ENCODE results near the gene ZBTB7C. TPM values are rescaled to one million over a fixed set of nuclear protein-coding genes. Genes with fewer than 3 reads are reported as not detected.

The ZBTB7C gene
- total and polyA plus RNA-seq, 5 donors from 2014 or later: not detected

DNA sequence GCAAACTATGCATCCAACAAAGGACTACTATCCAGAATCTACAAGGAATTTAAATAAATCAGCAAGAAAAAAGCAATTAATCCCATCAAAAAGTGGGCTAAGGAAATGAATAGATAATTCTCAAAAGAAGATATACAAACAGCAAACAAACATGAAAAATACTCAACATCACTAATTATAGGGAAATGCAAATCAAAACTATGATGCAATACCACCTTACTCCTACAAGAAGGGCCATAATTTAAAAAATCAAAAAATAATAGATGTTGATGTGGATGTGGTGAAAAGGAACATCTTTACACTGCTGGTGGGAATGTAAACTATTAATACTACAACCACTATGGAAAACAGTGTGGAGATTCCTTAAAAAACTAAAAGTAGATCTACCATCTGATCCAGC lies 164.7 kb downstream of the ZBTB7C start:
- no peak for ATAC-seq (ENCODE audit: low read depth in 2 of 2)

DNA sequence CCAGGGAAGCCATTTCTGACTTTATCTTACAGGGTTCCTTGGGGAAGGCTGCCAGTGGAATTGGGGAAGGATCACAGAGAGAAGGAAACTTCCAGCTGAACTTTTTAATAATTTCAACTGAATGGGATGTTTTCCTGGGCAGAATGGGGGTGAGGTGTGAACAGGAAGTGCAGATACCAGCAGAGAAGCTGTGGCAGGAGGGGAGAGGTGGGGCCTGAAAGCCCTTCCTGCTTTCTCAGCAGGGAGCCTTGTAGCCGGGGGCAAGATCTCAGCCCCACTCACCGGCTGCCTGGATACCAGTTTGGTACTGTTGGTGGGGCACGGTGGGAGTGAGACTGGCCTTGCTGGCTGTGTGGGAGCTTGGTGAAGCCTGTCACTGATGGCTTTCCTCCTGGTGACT lies 170.5 kb downstream of the ZBTB7C start:
- Mint-ChIP-seq H3K4me3 (no peak overlapping the region), H3K27me3 (peaks cover 11% of the 10 kb centered on the region), H3K36me3 (no peaks in the 10 kb centered on the region), H3K27ac (no peak overlapping the region), H3K9me3 (peaks cover 0 to 15% (median 3%) of the 10 kb centered on the region in 7 donors), H3K4me1 (peaks cover 0 to 5% (median 0%) of the 10 kb centered on the region in 4 donors)
- Histone ChIP-seq H3K4me3 (ENCODE audit: low read depth, low read length) (no peak overlapping the region), H3K4me1 (ENCODE audit: control insufficient read depth, insufficient read depth, low read length, poor library complexity, severe bottlenecking) (no peaks in the 10 kb centered on the region), H3K27me3 (ENCODE audit: control insufficient read depth, insufficient read depth, low read length) (peaks cover 21% of the 10 kb centered on the region), H3K27ac (ENCODE audit: insufficient read depth, low read length, poor library complexity, severe bottlenecking) (no peak overlapping the region), H3K9me3 (ENCODE audit: control insufficient read depth in 2 of 2, low read length in 2 of 2) (peaks cover 0 to 2% of the 10 kb centered on the region in 2 experiments), H3K36me3 (ENCODE audit: control insufficient read depth, insufficient read depth, low read length) (no peaks in the 10 kb centered on the region)
- no peak for ATAC-seq (ENCODE audit: low read depth in 2 of 2)
- peak in 1 of 3 donors; percentile 20 for DNase-seq

More for the DNA sequence above, 164.7 kb downstream of the ZBTB7C start:
- Histone ChIP-seq H3K4me1 (ENCODE audit: control insufficient read depth, insufficient read depth, low read length, poor library complexity, severe bottlenecking) (no peaks in the 10 kb centered on the region), H3K4me3 (ENCODE audit: low read depth, low read length) (no peak overlapping the region), H3K36me3 (ENCODE audit: control insufficient read depth, insufficient read depth, low read length) (no peaks in the 10 kb centered on the region), H3K9me3 (ENCODE audit: control insufficient read depth in 2 of 2, low read length in 2 of 2) (peaks cover 0 to 2% of the 10 kb centered on the region in 2 experiments), H3K27ac (ENCODE audit: insufficient read depth, low read length, poor library complexity, severe bottlenecking) (no peak overlapping the region), H3K27me3 (ENCODE audit: control insufficient read depth, insufficient read depth, low read length) (peaks cover 4% of the 10 kb centered on the region)
- H3K4me3 Mint-ChIP-seq: no peak overlapping the region
- H3K9me3 Mint-ChIP-seq: peaks cover 0 to 15% (median 0%) of the 10 kb centered on the region in 7 donors
- H3K36me3 Mint-ChIP-seq: no peaks in the 10 kb centered on the region
- no peak overlapping the region for H3K27ac Mint-ChIP-seq
- no peaks in the 10 kb centered on the region for H3K4me1 Mint-ChIP-seq
- DNase-seq: no peak
- peaks cover 4% of the 10 kb centered on the region for H3K27me3 Mint-ChIP-seq

DNA sequence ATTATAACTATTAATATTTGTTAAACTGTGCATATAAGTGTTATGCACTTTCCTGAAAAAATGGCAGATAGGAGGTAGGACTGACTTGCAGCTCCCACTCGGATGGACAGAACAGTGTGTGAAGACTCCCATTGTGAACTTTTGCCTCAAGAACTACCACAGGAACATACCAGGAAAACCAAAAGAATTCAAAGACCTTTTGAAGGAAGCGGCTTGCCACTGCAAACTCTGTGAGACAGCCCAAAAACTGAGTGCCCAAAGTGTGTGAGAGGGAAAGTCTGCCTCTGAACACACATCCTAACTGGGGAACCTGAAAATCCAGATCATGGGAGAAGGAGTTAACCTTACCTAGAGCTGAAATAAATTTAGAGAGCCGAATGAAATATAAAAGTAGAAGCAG lies 171.0 kb downstream of the ZBTB7C start:
- H3K36me3 ChIP-seq (ENCODE audit: control insufficient read depth, insufficient read depth, low read length): no peaks in the 10 kb centered on the region
- no peak overlapping the region for H3K4me3 ChIP-seq (ENCODE audit: low read depth, low read length)
- H3K9me3 ChIP-seq (ENCODE audit: control insufficient read depth in 2 of 2, low read length in 2 of 2): peaks cover 0 to 2% of the 10 kb centered on the region in 2 experiments
- H3K27me3 Mint-ChIP-seq: peaks cover 13% of the 10 kb centered on the region
- DNase-seq (no peak), ATAC-seq (ENCODE audit: low read depth in 2 of 2) (no peak)
- no peak overlapping the region for H3K27ac ChIP-seq (ENCODE audit: insufficient read depth, low read length, poor library complexity, severe bottlenecking)
- peaks cover 0 to 5% (median 0%) of the 10 kb centered on the region in 4 donors for H3K4me1 Mint-ChIP-seq
- peaks cover 21% of the 10 kb centered on the region for H3K27me3 ChIP-seq (ENCODE audit: control insufficient read depth, insufficient read depth, low read length)
- no peaks in the 10 kb centered on the region for H3K4me1 ChIP-seq (ENCODE audit: control insufficient read depth, insufficient read depth, low read length, poor library complexity, severe bottlenecking)
- no peak overlapping the region for H3K27ac Mint-ChIP-seq
- H3K9me3 Mint-ChIP-seq: peaks cover 0 to 13% (median 2%) of the 10 kb centered on the region in 7 donors
- H3K4me3 Mint-ChIP-seq: no peak overlapping the region
- H3K36me3 Mint-ChIP-seq: no peaks in the 10 kb centered on the region

DNA sequence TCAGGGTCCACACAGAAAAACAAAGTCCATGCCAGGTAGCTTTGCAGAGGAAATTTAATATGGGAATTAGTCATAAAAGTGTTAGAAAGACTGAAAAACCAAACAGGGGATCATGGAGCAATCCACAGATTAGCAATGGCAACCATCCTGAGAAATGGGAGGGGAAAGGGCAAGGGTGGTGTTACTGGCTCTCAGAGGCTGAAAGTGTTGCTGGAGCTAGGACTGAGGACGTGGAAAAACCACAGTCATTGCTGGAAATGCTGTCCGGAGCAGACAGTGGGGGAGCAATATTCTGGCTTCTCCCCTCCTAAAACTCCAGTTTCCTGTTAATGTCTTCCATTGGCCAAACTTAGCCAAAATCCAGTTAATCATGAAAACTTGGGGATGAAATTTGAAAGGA lies 172.4 kb downstream of the ZBTB7C start:
- DNase-seq (no peak), ATAC-seq (ENCODE audit: low read depth in 2 of 2) (no peak)
- H3K4me1 ChIP-seq (ENCODE audit: control insufficient read depth, insufficient read depth, low read length, poor library complexity, severe bottlenecking): no peaks in the 10 kb centered on the region
- Mint-ChIP-seq H3K27ac (no peak overlapping the region), H3K4me3 (no peak overlapping the region), H3K9me3 (peaks cover 0 to 12% (median 2%) of the 10 kb centered on the region in 7 donors), H3K27me3 (peaks cover 16% of the 10 kb centered on the region), H3K36me3 (no peaks in the 10 kb centered on the region), H3K4me1 (peaks cover 0 to 5% (median 0%) of the 10 kb centered on the region in 4 donors)
- H3K27ac ChIP-seq (ENCODE audit: insufficient read depth, low read length, poor library complexity, severe bottlenecking): no peak overlapping the region
- H3K36me3 ChIP-seq (ENCODE audit: control insufficient read depth, insufficient read depth, low read length): no peaks in the 10 kb centered on the region
- peaks cover 0 to 2% of the 10 kb centered on the region in 2 experiments for H3K9me3 ChIP-seq (ENCODE audit: control insufficient read depth in 2 of 2, low read length in 2 of 2)
- no peak overlapping the region for H3K4me3 ChIP-seq (ENCODE audit: low read depth, low read length)
- peaks cover 21% of the 10 kb centered on the region for H3K27me3 ChIP-seq (ENCODE audit: control insufficient read depth, insufficient read depth, low read length)

DNA sequence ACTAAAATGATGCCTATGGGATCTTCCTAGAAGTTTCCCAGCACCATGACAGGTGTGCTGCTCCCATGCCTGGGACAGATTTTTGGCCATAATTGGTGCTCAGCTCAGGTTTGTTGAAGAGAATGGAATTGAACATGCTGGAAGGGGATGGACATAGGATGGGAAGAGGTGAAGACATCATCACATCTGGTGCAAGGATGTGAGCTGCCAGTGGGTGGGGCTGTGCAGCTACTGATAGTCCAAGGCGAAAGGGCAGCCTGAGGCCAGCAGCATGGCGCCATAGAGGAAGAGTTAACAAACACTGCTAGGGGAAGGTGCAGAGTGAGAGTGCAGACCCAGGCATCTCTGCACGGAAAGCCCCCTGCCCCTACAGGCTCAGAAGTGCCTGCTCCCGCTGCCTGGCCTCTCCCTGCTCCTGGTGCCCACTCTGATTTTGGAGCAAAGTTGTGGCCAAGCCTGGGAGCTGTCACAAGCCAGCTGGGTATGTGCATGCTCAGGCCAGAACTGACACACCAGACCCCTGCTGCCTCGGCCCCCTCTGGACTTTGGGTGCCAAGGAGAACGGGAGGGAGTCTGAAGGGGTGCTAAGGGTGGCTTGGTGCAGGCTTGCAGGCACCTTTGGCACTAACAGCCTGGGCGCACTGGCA lies 178.6 kb downstream of the ZBTB7C start:
- Mint-ChIP-seq H3K9me3 (no peaks in the 10 kb centered on the region), H3K27ac (peak overlapping the region in 1 of 3 donors; percentile 77), H3K36me3 (no peaks in the 10 kb centered on the region), H3K4me1 (peaks cover 0 to 22% (median 1%) of the 10 kb centered on the region in 4 donors), H3K27me3 (peaks cover 5% of the 10 kb centered on the region), H3K4me3 (no peak overlapping the region)
- no peak overlapping the region for H3K4me3 ChIP-seq (ENCODE audit: low read depth, low read length)
- peaks cover 2% of the 10 kb centered on the region for H3K27me3 ChIP-seq (ENCODE audit: control insufficient read depth, insufficient read depth, low read length)
- no peak overlapping the region for H3K27ac ChIP-seq (ENCODE audit: insufficient read depth, low read length, poor library complexity, severe bottlenecking)
- no peaks in the 10 kb centered on the region for H3K4me1 ChIP-seq (ENCODE audit: control insufficient read depth, insufficient read depth, low read length, poor library complexity, severe bottlenecking)
- peak in 1 of 3 donors; percentile 27 for DNase-seq
- no peaks in the 10 kb centered on the region for H3K9me3 ChIP-seq (ENCODE audit: control insufficient read depth in 2 of 2, low read length in 2 of 2)
- no peak for ATAC-seq (ENCODE audit: low read depth in 2 of 2)
- no peaks in the 10 kb centered on the region for H3K36me3 ChIP-seq (ENCODE audit: control insufficient read depth, insufficient read depth, low read length)

DNA sequence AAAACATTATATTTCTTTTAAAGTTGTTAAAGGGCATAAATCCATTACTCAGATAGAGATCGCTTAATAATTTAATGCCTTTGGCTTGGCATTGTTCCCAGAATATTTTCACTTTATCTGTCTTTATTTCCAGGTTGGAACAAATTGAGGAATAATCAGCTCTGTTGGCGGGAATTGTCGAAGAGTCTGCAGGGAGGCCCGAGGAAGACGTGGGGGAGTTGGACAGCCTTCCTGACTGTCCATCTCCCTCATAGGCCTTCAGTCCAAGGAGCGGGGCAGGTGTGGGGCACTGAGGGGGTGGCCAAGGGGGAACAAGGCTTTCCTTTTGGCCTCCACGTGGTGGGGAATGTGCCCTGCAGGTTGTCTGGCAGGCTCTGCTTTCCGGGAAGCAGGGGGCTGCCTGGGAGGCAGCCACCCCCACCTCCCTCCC lies 179.6 kb downstream of the ZBTB7C start:
- Histone ChIP-seq H3K27me3 (ENCODE audit: control insufficient read depth, insufficient read depth, low read length) (peaks cover 2% of the 10 kb centered on the region), H3K4me3 (ENCODE audit: low read depth, low read length) (no peak overlapping the region), H3K36me3 (ENCODE audit: control insufficient read depth, insufficient read depth, low read length) (no peaks in the 10 kb centered on the region), H3K27ac (ENCODE audit: insufficient read depth, low read length, poor library complexity, severe bottlenecking) (no peak overlapping the region), H3K9me3 (ENCODE audit: control insufficient read depth in 2 of 2, low read length in 2 of 2) (no peaks in the 10 kb centered on the region), H3K4me1 (ENCODE audit: control insufficient read depth, insufficient read depth, low read length, poor library complexity, severe bottlenecking) (no peaks in the 10 kb centered on the region)
- Mint-ChIP-seq H3K27me3 (peaks cover 5% of the 10 kb centered on the region), H3K36me3 (no peaks in the 10 kb centered on the region), H3K4me3 (no peak overlapping the region), H3K9me3 (no peaks in the 10 kb centered on the region), H3K4me1 (peaks cover 0 to 25% (median 1%) of the 10 kb centered on the region in 4 donors), H3K27ac (no peak overlapping the region)
- DNase-seq (no peak), ATAC-seq (ENCODE audit: low read depth in 2 of 2) (no peak)

DNA sequence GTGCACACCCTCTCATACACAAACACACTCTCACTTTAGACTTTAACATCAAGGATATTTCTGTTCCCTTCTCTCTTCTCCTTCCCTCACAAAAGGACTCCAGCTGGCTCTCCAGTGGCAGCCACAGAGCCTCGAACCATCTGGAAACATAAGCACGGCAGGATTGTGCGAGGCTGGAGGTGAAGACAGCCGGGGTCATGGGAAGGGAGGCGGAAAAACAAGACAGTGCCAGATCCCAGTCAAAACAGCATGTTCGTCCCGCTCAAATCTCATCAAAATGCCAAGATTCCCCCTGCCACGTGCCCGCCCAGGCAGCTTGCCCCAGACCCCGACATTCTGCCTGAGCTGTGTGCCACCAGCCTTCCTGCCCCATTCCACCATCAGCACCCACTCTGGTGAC lies 180.3 kb downstream of the ZBTB7C start:
- H3K9me3 ChIP-seq (ENCODE audit: control insufficient read depth in 2 of 2, low read length in 2 of 2): no peaks in the 10 kb centered on the region
- no peak for ATAC-seq (ENCODE audit: low read depth in 2 of 2)
- no peak overlapping the region for H3K27ac ChIP-seq (ENCODE audit: insufficient read depth, low read length, poor library complexity, severe bottlenecking)
- no peaks in the 10 kb centered on the region for H3K4me1 ChIP-seq (ENCODE audit: control insufficient read depth, insufficient read depth, low read length, poor library complexity, severe bottlenecking)
- peaks cover 5% of the 10 kb centered on the region for H3K27me3 Mint-ChIP-seq
- DNase-seq: no peak
- H3K4me3 Mint-ChIP-seq: peak overlapping the region in 1 of 4 donors; percentile 46
- no peaks in the 10 kb centered on the region for H3K9me3 Mint-ChIP-seq
- no peak overlapping the region for H3K27ac Mint-ChIP-seq
- H3K36me3 Mint-ChIP-seq: no peaks in the 10 kb centered on the region
- H3K4me1 Mint-ChIP-seq: peaks cover 0 to 25% (median 1%) of the 10 kb centered on the region in 4 donors
- no peaks in the 10 kb centered on the region for H3K36me3 ChIP-seq (ENCODE audit: control insufficient read depth, insufficient read depth, low read length)
- no peaks in the 10 kb centered on the region for H3K27me3 ChIP-seq (ENCODE audit: control insufficient read depth, insufficient read depth, low read length)
- H3K4me3 ChIP-seq (ENCODE audit: low read depth, low read length): no peak overlapping the region

DNA sequence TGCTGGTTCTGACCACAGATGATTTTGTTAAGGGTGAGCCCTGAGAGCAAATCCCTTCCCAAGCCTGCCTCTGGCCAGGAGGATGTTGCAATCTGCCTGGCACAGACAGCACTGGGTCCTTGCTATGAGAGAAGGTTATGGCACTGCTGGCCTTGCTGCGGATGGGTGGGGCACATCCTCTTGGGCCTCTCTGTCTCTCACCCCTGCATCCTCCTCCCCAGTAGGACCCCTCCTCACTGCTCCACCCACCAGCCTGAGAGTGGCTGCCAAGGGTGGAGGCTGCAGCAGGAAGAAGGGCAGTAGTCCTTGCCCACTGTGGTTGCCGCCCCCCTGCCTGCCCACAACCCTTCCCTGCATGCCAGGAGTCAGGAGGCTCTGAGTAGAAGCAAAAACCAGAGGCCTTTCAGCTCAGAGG lies 180.9 kb downstream of the ZBTB7C start:
- H3K4me3 Mint-ChIP-seq: peak overlapping the region in 1 of 4 donors; percentile 46
- H3K27ac Mint-ChIP-seq: no peak overlapping the region
- DNase-seq: peak in 1 of 3 donors; percentile 39
- Histone ChIP-seq H3K4me1 (ENCODE audit: control insufficient read depth, insufficient read depth, low read length, poor library complexity, severe bottlenecking) (no peaks in the 10 kb centered on the region), H3K9me3 (ENCODE audit: control insufficient read depth in 2 of 2, low read length in 2 of 2) (no peaks in the 10 kb centered on the region), H3K27ac (ENCODE audit: insufficient read depth, low read length, poor library complexity, severe bottlenecking) (no peak overlapping the region), H3K36me3 (ENCODE audit: control insufficient read depth, insufficient read depth, low read length) (no peaks in the 10 kb centered on the region), H3K4me3 (ENCODE audit: low read depth, low read length) (no peak overlapping the region), H3K27me3 (ENCODE audit: control insufficient read depth, insufficient read depth, low read length) (no peaks in the 10 kb centered on the region)
- ATAC-seq (ENCODE audit: low read depth in 2 of 2): no peak
- H3K36me3 Mint-ChIP-seq: no peaks in the 10 kb centered on the region
- H3K27me3 Mint-ChIP-seq: peaks cover 5% of the 10 kb centered on the region
- peaks cover 0 to 25% (median 1%) of the 10 kb centered on the region in 4 donors for H3K4me1 Mint-ChIP-seq
- H3K9me3 Mint-ChIP-seq: no peaks in the 10 kb centered on the region

Data from CD4-positive, CD25-positive, alpha-beta regulatory T cell (primary cell).